ENCODE measurements around the gene MECR. TPM values are rescaled to one million over a fixed set of nuclear protein-coding genes. Genes with fewer than 3 reads are reported as not detected.
"Not testable (repeated sequence)": the region's sequence is repeated elsewhere in the genome, so short reads cannot be mapped to it uniquely, and the experiment has no call there.

Gene MECR
- total RNA-seq, 2 donors from 2014 or later: 12.9 to 21.8 TPM

GRCh38 chr1:29225361-29225760 is 5.4 kb downstream of the MECR start:
- peaks cover 4% of the 10 kb centered on the region for H3K4me1 ChIP-seq
- intact Hi-C loops (cut with DNase I): no loop called here
- no peak for TF ChIP-seq CTCF (IDR thresholded peaks at IDR 0.05)
- no peaks in the 10 kb centered on the region for H3K27me3 ChIP-seq
- H3K9me3 ChIP-seq: no peaks in the 10 kb centered on the region
- H3K36me3 ChIP-seq: no peaks in the 10 kb centered on the region
- DNase-seq: no peak
- no peak overlapping the region for H3K27ac ChIP-seq
- no peak overlapping the region for H3K9ac ChIP-seq (ENCODE audit: low read depth in 2 of 2, low read length in 2 of 2)
- H3K4me3 ChIP-seq: no peak overlapping the region

GRCh38 chr1:29224356-29224837 is 6.3 kb downstream of the MECR start:
- intact Hi-C loops (cut with DNase I): no loop called here
- Histone ChIP-seq H3K9ac (ENCODE audit: low read depth in 2 of 2, low read length in 2 of 2) (no peak overlapping the region), H3K27ac (no peak overlapping the region), H3K36me3 (no peaks in the 10 kb centered on the region), H3K4me3 (no peak overlapping the region), H3K4me1 (no peaks in the 10 kb centered on the region), H3K27me3 (no peaks in the 10 kb centered on the region), H3K9me3 (no peaks in the 10 kb centered on the region)
- DNase-seq: no peak
- no peak for TF ChIP-seq CTCF (IDR thresholded peaks at IDR 0.05)

GRCh38 chr1:29223521-29223920 is 7.2 kb downstream of the MECR start:
- no peaks in the 10 kb centered on the region for H3K27me3 ChIP-seq
- TF ChIP-seq CTCF (IDR thresholded peaks at IDR 0.05): no peak
- intact Hi-C loops (cut with DNase I): no loop called here
- no peaks in the 10 kb centered on the region for H3K4me1 ChIP-seq
- DNase-seq: no peak
- H3K27ac ChIP-seq: no peak overlapping the region
- no peaks in the 10 kb centered on the region for H3K9me3 ChIP-seq
- H3K4me3 ChIP-seq: no peak overlapping the region
- H3K36me3 ChIP-seq: no peaks in the 10 kb centered on the region
- no peak overlapping the region for H3K9ac ChIP-seq (ENCODE audit: low read depth in 2 of 2, low read length in 2 of 2)

GRCh38 chr1:29222686-29223085 is 8.0 kb downstream of the MECR start:
- TF ChIP-seq CTCF (IDR thresholded peaks at IDR 0.05): no peak
- intact Hi-C loops (cut with DNase I): no loop called here
- no peaks in the 10 kb centered on the region for H3K36me3 ChIP-seq
- no peaks in the 10 kb centered on the region for H3K4me1 ChIP-seq
- H3K9me3 ChIP-seq: no peaks in the 10 kb centered on the region
- no peak overlapping the region for H3K4me3 ChIP-seq
- no peak overlapping the region for H3K27ac ChIP-seq
- H3K27me3 ChIP-seq: no peaks in the 10 kb centered on the region
- no peak for DNase-seq
- H3K9ac ChIP-seq (ENCODE audit: low read depth in 2 of 2, low read length in 2 of 2): no peak overlapping the region

- H3K36me3 ChIP-seq; intact Hi-C loops (cut with DNase I); H3K4me3 ChIP-seq: not testable (repeated sequence)
Measured at GRCh38 chr1:29222260-29222659, 8.5 kb downstream of the MECR start.

GRCh38 chr1:29221296-29221695 is 9.4 kb downstream of the MECR start:
- H3K9me3 ChIP-seq: no peaks in the 10 kb centered on the region
- no peak for TF ChIP-seq CTCF (IDR thresholded peaks at IDR 0.05)
- intact Hi-C loops (cut with DNase I): no loop called here

More at GRCh38 chr1:29222260-29222659, 8.5 kb downstream of the MECR start:
- H3K27me3 ChIP-seq; H3K9ac ChIP-seq (ENCODE audit: low read depth in 2 of 2, low read length in 2 of 2); DNase-seq; H3K4me1 ChIP-seq; H3K9me3 ChIP-seq; H3K27ac ChIP-seq: not testable (repeated sequence)

More at GRCh38 chr1:29221296-29221695, 9.4 kb downstream of the MECR start:
- no peaks in the 10 kb centered on the region for H3K27me3 ChIP-seq
- no peak overlapping the region for H3K9ac ChIP-seq (ENCODE audit: low read depth in 2 of 2, low read length in 2 of 2)
- DNase-seq: no peak
- no peaks in the 10 kb centered on the region for H3K4me1 ChIP-seq
- H3K4me3 ChIP-seq: no peak overlapping the region
- H3K27ac ChIP-seq: no peak overlapping the region
- H3K36me3 ChIP-seq: no peaks in the 10 kb centered on the region

Data from colonic mucosa (tissue), 4 donors.